Epithelial cell of umbilical artery (primary cell): ENCODE measurements around the gene TDRD7. TPM values are rescaled to one million over a fixed set of nuclear protein-coding genes. Genes with fewer than 3 reads are reported as not detected.

ENCODE experiments used
- total RNA-seq: library from RNA; depleted of rRNA; stranded (reverse); fragments of >200 nt; gene quantifications from 2 replicates; pipeline ENCODE4 v1.2.3, GENCODE V29; 2014

TDRD7 gene
- total RNA-seq = 11.0 and 25.8 TPM in 2 replicates

GRCh38 chr9:97411789-97412625 lies at the start of gene TDRD7:
TDRD7 (plus strand) TSS chr9:97412096; CDS start chr9:97428466, 16,370 bp downstream.

GRCh38 chr9:97501177-97501971 lies 89.5 kb downstream of the TDRD7 start, which contains the start of gene TMOD1:
TMOD1 (plus strand) TSS chr9:97501666; CDS start chr9:97524189, 22,523 bp downstream.

Other genes starting within 250 kb of the TDRD7 start
- 0.46 and 0.65 TPM in 2 replicates for gene CCDC180, start 104.4 kb upstream of the TDRD7 start, total RNA-seq
- gene TMOD1, start 89.6 kb downstream of the TDRD7 start, total RNA-seq = 1.9 and 3.0 TPM in 2 replicates
- 9.1 and 10.6 TPM in 2 replicates for gene TSTD2, start 221.3 kb downstream of the TDRD7 start, total RNA-seq
- gene NCBP1, start 221.7 kb downstream of the TDRD7 start, total RNA-seq = 52.0 and 57.8 TPM in 2 replicates